GM19193 (cell line): ENCODE measurements around the gene SORBS1.

ENCODE experiments used
- POLR2A ChIP-seq: IDR thresholded peaks from 4 replicates; pipeline ENCODE4 v1.6.1; 2011; ENCODE audit not compliant: insufficient read depth, insufficient read length; ENCODE audit errors: extremely low read depth

SORBS1 gene

GRCh38 chr10:95517536-95518454 is 43.4 kb downstream of the SORBS1 start:
- no peak for TF ChIP-seq POLR2A

DNA sequence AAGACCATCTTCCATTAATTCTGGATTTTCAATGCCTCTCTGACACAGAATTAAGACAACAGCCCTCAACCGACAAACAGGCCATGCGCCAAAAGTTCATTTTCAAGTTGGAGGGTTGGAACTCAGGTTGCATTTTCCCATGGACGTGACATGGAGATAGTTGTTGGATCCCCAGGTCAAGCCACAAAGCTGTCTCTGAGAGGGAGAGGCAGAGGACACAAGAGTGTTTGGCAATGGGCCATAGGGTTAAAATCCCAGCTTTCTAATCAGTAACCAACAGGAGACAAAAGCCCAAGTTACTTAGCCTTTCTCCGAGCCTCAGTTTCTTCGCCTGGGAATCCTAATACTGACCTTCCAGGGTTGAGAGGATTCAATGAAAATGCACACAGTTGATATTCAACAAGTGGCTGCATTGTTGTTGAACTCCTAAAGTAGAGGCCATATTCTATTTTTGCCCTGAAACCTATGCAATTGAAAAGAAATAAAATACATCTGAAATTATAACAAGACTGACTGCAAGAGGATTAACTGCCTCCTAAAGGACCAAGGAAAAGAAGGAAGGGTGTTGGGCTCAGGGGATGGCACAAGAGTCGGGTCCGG is 44.3 kb downstream of the SORBS1 start:
- no peak for TF ChIP-seq POLR2A

DNA sequence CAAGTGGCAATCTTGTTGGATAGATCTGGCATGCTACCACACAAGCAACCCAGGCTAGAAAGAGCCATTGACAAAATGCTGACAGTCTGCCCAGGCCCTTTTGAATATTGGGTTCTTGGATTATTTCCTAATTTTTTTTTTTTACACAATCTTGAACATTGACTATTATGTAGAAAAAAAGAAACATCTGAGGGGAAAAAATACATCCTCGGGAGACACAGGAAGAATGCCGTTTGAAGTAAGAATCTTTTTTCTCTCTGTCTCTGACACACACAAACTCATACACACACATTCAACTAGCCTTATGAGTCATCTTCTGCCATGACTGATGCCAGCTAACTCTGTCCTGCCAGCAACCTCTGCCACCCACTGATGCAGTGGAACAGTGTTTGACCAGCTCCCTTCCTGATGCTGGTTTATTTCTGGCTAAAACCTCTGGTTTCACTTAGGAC is 47.2 kb downstream of the SORBS1 start:
- no peak for TF ChIP-seq POLR2A

- no peak for TF ChIP-seq POLR2A
Observed at GRCh38 chr10:95513008-95513589, 48.1 kb downstream of the SORBS1 start.

- no peak for TF ChIP-seq POLR2A
Observed at GRCh38 chr10:95511314-95511713, 49.9 kb downstream of the SORBS1 start.

- TF ChIP-seq POLR2A = no peak
Observed at GRCh38 chr10:95509251-95509650, 51.9 kb downstream of the SORBS1 start.

GRCh38 chr10:95508730-95509129 is 52.4 kb downstream of the SORBS1 start:
- no peak for TF ChIP-seq POLR2A

DNA sequence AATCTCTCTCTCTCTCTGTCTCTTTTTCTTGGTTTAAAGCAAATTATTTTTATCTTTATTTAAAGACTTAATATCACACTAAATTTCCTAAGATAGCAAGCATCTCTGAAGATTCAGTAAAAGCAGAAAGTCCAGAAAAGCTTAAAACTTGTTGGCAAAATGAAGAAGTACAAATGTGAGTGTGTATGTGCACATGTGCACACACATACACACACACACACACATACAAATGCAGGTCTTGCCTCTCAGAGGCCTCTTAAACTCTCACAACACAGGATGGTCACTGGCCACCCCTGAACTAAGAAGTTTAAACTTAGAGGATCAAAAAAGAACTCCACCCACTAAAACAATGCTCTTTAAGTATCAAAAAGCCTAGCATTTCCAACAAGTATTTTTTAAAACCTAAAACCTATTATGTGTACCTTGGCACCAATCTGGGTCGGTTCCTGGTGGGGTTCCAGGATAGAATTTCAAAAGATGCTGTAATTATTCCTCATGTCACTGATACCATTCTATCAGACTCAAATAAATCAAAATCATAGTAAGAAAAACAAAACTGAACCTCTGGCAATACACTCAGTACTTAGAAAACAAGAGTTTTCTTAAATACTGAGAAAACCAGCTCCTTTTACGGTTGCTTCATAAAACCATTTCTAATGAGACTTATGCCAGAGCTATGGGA is 55.0 kb downstream of the SORBS1 start:
- no peak for TF ChIP-seq POLR2A

- no peak for TF ChIP-seq POLR2A
Observed at GRCh38 chr10:95505641-95506040, 55.5 kb downstream of the SORBS1 start.

- TF ChIP-seq POLR2A = no peak
Observed at GRCh38 chr10:95505084-95505610, 56.0 kb downstream of the SORBS1 start.

GRCh38 chr10:95504246-95504691 is 56.9 kb downstream of the SORBS1 start:
- TF ChIP-seq POLR2A = no peak

GRCh38 chr10:95503526-95503925 is 57.6 kb downstream of the SORBS1 start:
- no peak for TF ChIP-seq POLR2A

DNA sequence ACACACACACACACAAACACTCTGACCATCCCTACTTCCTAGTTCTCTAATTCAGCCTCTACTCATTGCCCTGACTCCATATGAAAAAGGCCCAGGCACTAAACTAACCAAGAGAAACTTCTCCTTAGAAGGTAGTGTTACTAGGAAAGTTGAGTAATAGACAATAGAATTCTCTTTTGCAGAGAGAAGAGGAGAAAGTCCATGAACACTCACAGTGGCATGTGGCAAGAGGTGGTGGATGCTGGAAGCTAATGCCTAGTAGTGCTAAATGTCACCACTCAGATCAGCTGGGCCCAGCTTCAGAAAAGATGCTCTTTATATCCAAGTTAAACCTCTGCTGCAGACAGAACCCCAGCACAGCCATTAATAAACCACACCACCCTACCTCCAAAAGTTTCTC is 58.2 kb downstream of the SORBS1 start:
- TF ChIP-seq POLR2A = no peak

GRCh38 chr10:95502377-95502776 is 58.8 kb downstream of the SORBS1 start:
- TF ChIP-seq POLR2A = no peak

GRCh38 chr10:95501203-95502094 is 59.7 kb downstream of the SORBS1 start:
- no peak for TF ChIP-seq POLR2A

- TF ChIP-seq POLR2A = no peak
Observed at GRCh38 chr10:95500649-95501048, 60.5 kb downstream of the SORBS1 start.
